ENCODE measurements around the gene CUX1. TPM values are rescaled to one million over a fixed set of nuclear protein-coding genes. Genes with fewer than 3 reads are reported as not detected.

Gene CUX1
- total RNA-seq, 1 donor from 2014 or later: 101 TPM

GRCh38 chr7:101990811-101991418, 173.5 kb downstream of the CUX1 start:
- no peaks in the 10 kb centered on the region for H3K27me3 ChIP-seq
- no peak overlapping the region for H3K27ac ChIP-seq
- no peaks in the 10 kb centered on the region for H3K36me3 ChIP-seq
- no peak overlapping the region for H3K4me3 ChIP-seq
- DNase-seq (ENCODE audit: low spot score in 2 of 2): no peak
- H3K4me1 ChIP-seq: peaks cover 0 to 2% of the 10 kb centered on the region in 2 donors
- intact Hi-C loops (cut with DNase I): no loop called here
- TF ChIP-seq CTCF (IDR thresholded peaks at IDR 0.05): no peak
- no peaks in the 10 kb centered on the region for H3K9me3 ChIP-seq

DNA sequence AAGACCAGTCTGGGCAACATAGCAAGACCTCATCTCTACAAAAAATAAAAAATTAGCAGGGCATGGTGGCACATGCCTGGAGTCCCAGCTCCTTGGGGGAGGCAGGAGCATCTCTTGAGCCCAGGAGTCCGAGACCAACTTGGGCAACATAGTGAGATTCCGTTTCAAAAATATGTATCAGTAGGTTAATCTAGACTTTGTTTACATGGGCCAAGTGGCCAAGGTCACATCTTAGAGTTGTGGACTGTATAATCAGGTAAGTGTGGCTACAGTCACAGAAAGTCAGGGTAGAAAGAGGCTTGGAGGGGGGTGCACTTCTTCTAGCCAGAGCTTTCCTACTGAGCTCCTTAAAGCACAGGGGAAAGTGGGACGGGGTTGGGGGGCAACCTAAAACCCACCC, 174.4 kb downstream of the CUX1 start:
- Histone ChIP-seq H3K4me3 (no peak overlapping the region), H3K36me3 (no peaks in the 10 kb centered on the region), H3K27me3 (no peaks in the 10 kb centered on the region), H3K9me3 (no peaks in the 10 kb centered on the region), H3K27ac (no peak overlapping the region), H3K4me1 (no peaks in the 10 kb centered on the region)
- DNase-seq (ENCODE audit: low spot score in 2 of 2): no peak
- intact Hi-C loops (cut with DNase I): no loop called here
- no peak for TF ChIP-seq CTCF (IDR thresholded peaks at IDR 0.05)

- H3K27ac ChIP-seq: no peak overlapping the region
- peaks cover 0 to 3% of the 10 kb centered on the region in 2 donors for H3K4me1 ChIP-seq
- no peaks in the 10 kb centered on the region for H3K36me3 ChIP-seq
- no peaks in the 10 kb centered on the region for H3K9me3 ChIP-seq
- intact Hi-C loops (cut with DNase I): no loop called here
- TF ChIP-seq CTCF (IDR thresholded peaks at IDR 0.05): no peak
- no peaks in the 10 kb centered on the region for H3K27me3 ChIP-seq
- DNase-seq (ENCODE audit: low spot score in 2 of 2): no peak
- no peak overlapping the region for H3K4me3 ChIP-seq
These were observed 175.9 kb downstream of the CUX1 start for GRCh38 chr7:101993311-101993710.

- intact Hi-C loops (cut with DNase I): no loop called here
- Histone ChIP-seq H3K9me3 (no peaks in the 10 kb centered on the region), H3K27me3 (no peaks in the 10 kb centered on the region), H3K4me1 (peaks cover 0 to 8% of the 10 kb centered on the region in 2 donors), H3K27ac (no peak overlapping the region), H3K4me3 (no peak overlapping the region), H3K36me3 (no peaks in the 10 kb centered on the region)
- DNase-seq (ENCODE audit: low spot score in 2 of 2): no peak
- no peak for TF ChIP-seq CTCF (IDR thresholded peaks at IDR 0.05)
These were observed 177.7 kb downstream of the CUX1 start for GRCh38 chr7:101995121-101995520.

DNA sequence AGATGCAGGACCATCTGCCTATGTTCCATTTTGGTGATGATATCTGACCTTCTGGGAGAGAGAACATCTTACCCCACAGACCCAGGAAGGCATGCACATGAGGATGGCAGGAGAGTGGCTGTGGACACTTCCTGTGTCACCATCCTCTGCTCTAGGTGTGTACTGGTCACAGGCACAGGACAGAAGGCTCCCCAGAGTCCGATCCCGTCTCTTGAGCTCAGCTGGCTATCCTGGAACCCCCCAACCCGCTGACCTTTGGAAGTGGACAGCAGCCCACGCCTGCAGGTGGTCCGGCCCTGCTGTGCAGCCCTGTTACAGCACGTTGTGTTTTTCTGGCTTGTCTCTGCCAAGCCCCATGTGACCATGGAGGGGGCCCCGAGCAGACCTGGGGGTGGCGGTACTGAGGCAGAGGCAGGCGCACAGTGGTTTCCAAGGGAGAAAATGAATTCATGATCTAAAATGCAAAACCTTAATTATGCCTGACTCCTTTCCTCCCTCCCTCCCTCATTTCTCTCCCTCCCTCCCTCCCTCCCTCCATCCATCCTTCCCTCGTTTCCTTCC, 178.8 kb downstream of the CUX1 start:
- Histone ChIP-seq H3K9me3 (no peaks in the 10 kb centered on the region), H3K36me3 (no peaks in the 10 kb centered on the region), H3K27ac (no peak overlapping the region), H3K4me1 (peaks cover 0 to 8% of the 10 kb centered on the region in 2 donors), H3K4me3 (no peak overlapping the region), H3K27me3 (no peaks in the 10 kb centered on the region)
- intact Hi-C loops (cut with DNase I): no loop called here
- DNase-seq (ENCODE audit: low spot score in 2 of 2): no peak
- no peak for TF ChIP-seq CTCF (IDR thresholded peaks at IDR 0.05)
